Stimulated activated effector memory CD8-positive, alpha-beta T cell treated with anti-CD3 and anti-CD28 coated beads, Interleukin-12 subunit alpha, Interleukin-12 subunit beta, amount 100 ng/mL, for 72 hours (primary cell): Measurements from ENCODE around the gene FBH1.

ENCODE experiments used
- ATAC-seq: fragments of 150-1000 bp; cut with Tn5 transposase; 2 replicates; pipeline ENCODE4 v1.10.0; 2021
- DNase-seq, 2 donors: peaks; one replicate each; pipeline ENCODE4 v3.0.0; 2021 to 2022; ENCODE audit warnings: low spot score in 2 of 2
- H3K27ac Mint-ChIP-seq: one replicate; pipeline ENCODE4 v1.8.0; 2022; ENCODE audit warnings: mild to moderate bottlenecking, mixed read lengths
- H3K36me3 Mint-ChIP-seq: one replicate; pipeline ENCODE4 v1.8.0; 2022; ENCODE audit warnings: mild to moderate bottlenecking, mixed read lengths
- H3K4me1 Mint-ChIP-seq: one replicate; pipeline ENCODE4 v1.8.0; 2022; ENCODE audit warnings: mixed read lengths
- H3K4me3 Mint-ChIP-seq: one replicate; pipeline ENCODE4 v1.8.0; 2022; ENCODE audit warnings: mild to moderate bottlenecking, mixed read lengths
- H3K9me3 Mint-ChIP-seq: one replicate; pipeline ENCODE4 v1.8.0; 2022; ENCODE audit warnings: mixed read lengths

The FBH1 gene

GRCh38 chr10:5891009-5891408 is 966 bp downstream of the FBH1 start:
- no peak for ATAC-seq
- Mint-ChIP-seq H3K36me3 (peaks cover 41% of the 10 kb centered on the region), H3K9me3 (no peaks in the 10 kb centered on the region), H3K4me3 (peak overlapping the region; percentile 81), H3K4me1 (peaks cover 56% of the 10 kb centered on the region), H3K27ac (peak overlapping the region; percentile 72)
- DNase-seq = no peak

- no peak for DNase-seq
- peaks cover 62% of the 10 kb centered on the region for H3K4me1 Mint-ChIP-seq
- H3K4me3 Mint-ChIP-seq = peak overlapping the region; percentile 81
- no peaks in the 10 kb centered on the region for H3K9me3 Mint-ChIP-seq
- H3K27ac Mint-ChIP-seq = peak overlapping the region; percentile 53
- ATAC-seq = no peak
- H3K36me3 Mint-ChIP-seq = peaks cover 35% of the 10 kb centered on the region
Measured at GRCh38 chr10:5892007-5892406, 2.0 kb downstream of the FBH1 start.

DNA sequence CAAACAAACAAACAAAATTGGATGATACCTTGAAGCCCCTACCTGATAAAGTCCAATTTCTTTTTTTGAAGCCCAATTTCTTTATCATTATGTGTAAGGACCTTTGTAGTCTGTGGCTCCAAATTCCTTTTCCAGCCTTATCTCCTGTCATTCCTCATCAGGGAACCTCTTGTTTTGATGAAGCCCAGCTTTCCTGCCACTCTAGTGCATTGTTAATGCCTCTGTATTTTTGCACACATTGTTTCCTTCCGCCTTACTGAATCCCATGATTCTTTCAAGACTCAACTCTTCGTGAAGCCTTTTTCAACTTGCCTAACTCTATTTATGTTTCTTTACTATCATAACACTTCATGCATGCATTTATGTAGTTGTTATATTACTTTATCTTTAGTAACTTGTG is 3.3 kb downstream of the FBH1 start:
- DNase-seq = no peak
- H3K27ac Mint-ChIP-seq = peak overlapping the region; percentile 53
- H3K4me1 Mint-ChIP-seq = peaks cover 58% of the 10 kb centered on the region
- ATAC-seq = no peak
- H3K36me3 Mint-ChIP-seq = peaks cover 40% of the 10 kb centered on the region
- H3K4me3 Mint-ChIP-seq = no peak overlapping the region
- peaks cover 4% of the 10 kb centered on the region for H3K9me3 Mint-ChIP-seq

DNA sequence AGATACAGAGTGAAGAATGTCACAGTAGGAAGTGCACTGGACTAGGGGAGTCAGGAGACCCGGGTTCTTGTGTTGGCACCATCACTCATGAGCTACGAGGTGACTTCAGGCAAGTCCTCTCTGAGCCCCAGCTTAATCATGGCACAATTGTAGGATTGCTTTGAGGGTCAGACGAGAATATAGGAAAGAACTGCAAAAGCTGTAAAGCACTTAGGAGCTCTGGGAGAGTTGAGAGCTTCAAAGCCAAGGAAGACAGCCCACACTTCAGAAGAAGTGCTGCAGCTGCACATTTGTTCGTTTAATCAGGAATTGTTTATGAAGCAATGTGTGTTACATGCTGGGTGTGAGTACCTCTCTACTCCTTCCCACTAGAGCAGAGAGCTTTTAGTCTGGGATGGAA is 4.4 kb downstream of the FBH1 start:
- no peak for ATAC-seq
- Mint-ChIP-seq H3K4me1 (peaks cover 58% of the 10 kb centered on the region), H3K27ac (no peak overlapping the region), H3K36me3 (peaks cover 40% of the 10 kb centered on the region), H3K4me3 (no peak overlapping the region), H3K9me3 (peaks cover 4% of the 10 kb centered on the region)
- no peak for DNase-seq

GRCh38 chr10:5894873-5895272 is 4.8 kb downstream of the FBH1 start:
- Mint-ChIP-seq H3K4me1 (peaks cover 59% of the 10 kb centered on the region), H3K4me3 (no peak overlapping the region), H3K27ac (no peak overlapping the region), H3K9me3 (peaks cover 4% of the 10 kb centered on the region), H3K36me3 (peaks cover 40% of the 10 kb centered on the region)
- DNase-seq = no peak
- ATAC-seq = no peak

DNA sequence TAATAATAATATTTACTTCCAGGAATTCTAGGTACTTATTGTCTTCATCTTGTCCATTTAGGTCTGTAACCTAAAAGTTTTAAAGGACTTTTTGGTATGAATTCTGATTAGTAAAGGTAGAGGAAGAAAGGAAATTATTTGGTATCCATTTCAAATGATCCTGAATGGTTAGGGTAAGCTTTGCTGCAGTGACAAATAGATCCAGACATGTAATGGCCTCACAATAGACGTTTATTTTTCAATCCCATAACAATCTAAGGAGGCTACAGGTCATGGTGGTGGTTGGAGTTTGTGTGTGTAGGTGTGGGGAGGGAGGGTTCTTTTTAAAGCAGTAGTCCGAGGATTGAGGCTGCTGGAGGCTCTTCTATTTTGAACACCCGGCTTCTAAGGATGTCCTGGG is 5.3 kb downstream of the FBH1 start:
- ATAC-seq (no peak), DNase-seq (no peak)
- peaks cover 59% of the 10 kb centered on the region for H3K4me1 Mint-ChIP-seq
- peak overlapping the region; percentile 74 for H3K27ac Mint-ChIP-seq
- H3K4me3 Mint-ChIP-seq = peak overlapping the region; percentile 8
- peaks cover 4% of the 10 kb centered on the region for H3K9me3 Mint-ChIP-seq
- peaks cover 40% of the 10 kb centered on the region for H3K36me3 Mint-ChIP-seq

GRCh38 chr10:5895804-5896203 is 5.8 kb downstream of the FBH1 start:
- Mint-ChIP-seq H3K9me3 (peaks cover 4% of the 10 kb centered on the region), H3K27ac (peak overlapping the region; percentile 74), H3K4me3 (peak overlapping the region; percentile 8), H3K4me1 (peaks cover 56% of the 10 kb centered on the region), H3K36me3 (peaks cover 40% of the 10 kb centered on the region)
- DNase-seq (no peak), ATAC-seq (no peak)

- Mint-ChIP-seq H3K9me3 (peaks cover 4% of the 10 kb centered on the region), H3K4me1 (peaks cover 50% of the 10 kb centered on the region), H3K27ac (peak overlapping the region; percentile 74), H3K36me3 (peaks cover 40% of the 10 kb centered on the region), H3K4me3 (no peak overlapping the region)
- no peak for ATAC-seq
- no peak for DNase-seq
Measured at GRCh38 chr10:5896208-5897052, 6.4 kb downstream of the FBH1 start.

DNA sequence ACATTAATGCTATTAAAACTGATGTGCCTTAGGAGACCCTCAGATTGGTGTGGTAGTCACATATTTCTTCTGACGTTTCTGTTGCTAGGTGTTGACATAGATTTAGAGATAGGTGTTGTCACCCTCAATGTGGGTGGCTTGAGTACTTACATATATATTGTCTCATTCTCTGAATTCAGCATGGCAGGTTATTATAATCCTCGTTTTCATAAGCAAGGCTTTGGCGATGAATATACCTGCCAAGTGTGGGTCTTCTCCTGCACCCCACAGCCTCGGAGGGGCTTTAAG is 7.0 kb downstream of the FBH1 start:
- peaks cover 45% of the 10 kb centered on the region for H3K4me1 Mint-ChIP-seq
- peaks cover 35% of the 10 kb centered on the region for H3K36me3 Mint-ChIP-seq
- H3K27ac Mint-ChIP-seq = no peak overlapping the region
- peaks cover 4% of the 10 kb centered on the region for H3K9me3 Mint-ChIP-seq
- ATAC-seq (no peak), DNase-seq (no peak)
- no peak overlapping the region for H3K4me3 Mint-ChIP-seq

DNA sequence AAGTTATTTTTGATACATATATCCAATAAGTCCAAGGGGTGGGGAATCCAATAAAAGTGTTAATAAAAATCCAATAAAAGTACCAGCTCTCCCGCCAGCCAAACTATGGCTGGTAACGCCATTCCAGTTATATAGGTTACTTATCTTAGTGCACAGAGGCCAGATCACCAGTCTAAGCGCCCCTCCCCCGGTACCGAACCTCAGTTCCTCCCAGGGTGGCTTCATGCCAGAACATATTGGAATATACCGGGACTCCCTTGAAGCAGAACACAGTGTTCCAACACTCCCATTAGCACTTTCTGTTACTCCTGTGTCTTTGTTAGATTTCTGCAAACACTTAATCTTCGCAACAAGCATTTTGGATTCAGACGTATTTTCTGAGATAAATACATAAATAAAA is 7.5 kb downstream of the FBH1 start:
- no peak for DNase-seq
- Mint-ChIP-seq H3K27ac (no peak overlapping the region), H3K4me1 (peaks cover 40% of the 10 kb centered on the region), H3K9me3 (peaks cover 4% of the 10 kb centered on the region), H3K36me3 (peaks cover 30% of the 10 kb centered on the region), H3K4me3 (no peak overlapping the region)
- no peak for ATAC-seq

DNA sequence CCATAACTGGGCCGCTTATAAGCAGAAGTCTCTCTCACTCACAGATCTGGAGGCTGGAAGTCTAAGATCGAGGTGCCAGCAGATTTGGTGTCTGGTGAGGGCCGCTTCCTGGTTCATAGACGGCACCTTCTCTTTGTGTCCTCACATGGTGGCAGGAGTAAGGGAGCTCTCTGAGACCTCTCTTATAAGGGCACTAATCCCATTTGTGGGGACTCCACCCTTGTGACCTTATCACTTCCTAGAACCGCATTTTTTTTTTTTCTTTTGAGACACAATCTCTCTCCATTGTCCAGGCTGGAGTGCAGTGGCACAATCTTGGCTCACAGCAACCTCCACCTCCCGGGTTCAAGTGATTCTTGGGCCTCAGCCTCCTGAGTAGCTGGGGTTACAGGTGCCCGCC is 8.1 kb downstream of the FBH1 start:
- Mint-ChIP-seq H3K4me1 (peaks cover 36% of the 10 kb centered on the region), H3K4me3 (no peak overlapping the region), H3K36me3 (peaks cover 25% of the 10 kb centered on the region), H3K9me3 (peaks cover 4% of the 10 kb centered on the region), H3K27ac (no peak overlapping the region)
- no peak for DNase-seq
- ATAC-seq = no peak

DNA sequence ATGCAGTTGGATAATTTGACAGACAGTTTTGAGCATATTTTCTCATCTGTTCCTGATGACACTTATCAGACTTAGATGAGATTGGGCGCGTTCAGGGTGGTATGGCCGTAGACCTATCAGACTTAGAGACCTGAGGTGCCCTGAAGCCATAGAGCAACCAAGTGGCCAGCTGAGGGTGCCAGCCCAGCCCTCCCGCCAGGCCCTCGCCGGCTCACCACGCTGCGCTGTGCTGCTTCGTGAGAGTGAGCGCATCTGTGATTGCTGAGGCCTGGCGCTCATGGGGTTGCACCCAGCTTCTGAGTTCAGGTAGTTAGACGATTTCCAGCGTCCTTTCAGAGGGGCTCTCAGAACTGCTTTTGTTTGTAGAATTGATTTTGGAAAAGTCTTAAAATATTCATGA is 10.2 kb downstream of the FBH1 start:
- DNase-seq = no peak
- peaks cover 38% of the 10 kb centered on the region for H3K4me1 Mint-ChIP-seq
- H3K27ac Mint-ChIP-seq = peak overlapping the region; percentile 29
- no peak overlapping the region for H3K4me3 Mint-ChIP-seq
- ATAC-seq = no peak
- peaks cover 26% of the 10 kb centered on the region for H3K36me3 Mint-ChIP-seq
- H3K9me3 Mint-ChIP-seq = peaks cover 4% of the 10 kb centered on the region

DNA sequence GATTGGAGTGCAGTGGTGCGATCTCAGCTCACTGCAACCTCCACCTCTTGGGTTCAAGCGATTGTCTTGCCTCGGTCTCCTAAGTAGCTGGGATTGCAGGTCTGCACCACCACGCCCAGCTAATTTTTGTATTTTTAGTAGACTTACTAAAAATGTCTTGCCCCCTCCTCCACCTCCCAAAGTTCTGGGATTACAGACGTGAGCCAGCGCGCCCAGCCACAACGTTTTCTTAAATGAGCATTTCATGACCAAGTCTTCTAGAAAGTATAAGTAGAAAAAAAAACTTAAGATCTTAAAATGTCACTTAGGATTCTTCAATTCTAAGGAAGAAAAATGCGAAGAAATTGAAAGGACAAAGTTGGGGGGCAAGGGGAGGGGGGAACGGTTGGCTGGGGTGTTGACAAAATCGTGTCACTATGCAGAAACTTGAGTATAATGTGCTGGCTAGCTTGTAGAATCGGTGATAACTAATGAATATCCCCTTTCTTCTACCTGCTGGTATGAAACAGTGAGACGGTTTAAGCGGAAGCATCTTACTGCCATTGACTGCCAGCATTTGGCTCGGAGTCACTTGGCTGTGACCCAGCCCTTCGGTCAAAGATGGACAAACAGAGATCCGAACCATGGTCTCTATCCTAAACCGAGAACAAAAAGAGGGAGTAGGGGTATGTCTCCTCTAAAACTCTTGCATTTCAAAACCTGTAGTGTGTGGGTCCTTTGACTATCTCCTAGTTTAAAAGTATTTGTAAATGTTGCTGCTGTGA is 12.7 kb downstream of the FBH1 start:
- DNase-seq (no peak), ATAC-seq (no peak)
- no peak overlapping the region for H3K27ac Mint-ChIP-seq
- peaks cover 1% of the 10 kb centered on the region for H3K9me3 Mint-ChIP-seq
- no peak overlapping the region for H3K4me3 Mint-ChIP-seq
- peaks cover 36% of the 10 kb centered on the region for H3K4me1 Mint-ChIP-seq
- peaks cover 28% of the 10 kb centered on the region for H3K36me3 Mint-ChIP-seq

DNA sequence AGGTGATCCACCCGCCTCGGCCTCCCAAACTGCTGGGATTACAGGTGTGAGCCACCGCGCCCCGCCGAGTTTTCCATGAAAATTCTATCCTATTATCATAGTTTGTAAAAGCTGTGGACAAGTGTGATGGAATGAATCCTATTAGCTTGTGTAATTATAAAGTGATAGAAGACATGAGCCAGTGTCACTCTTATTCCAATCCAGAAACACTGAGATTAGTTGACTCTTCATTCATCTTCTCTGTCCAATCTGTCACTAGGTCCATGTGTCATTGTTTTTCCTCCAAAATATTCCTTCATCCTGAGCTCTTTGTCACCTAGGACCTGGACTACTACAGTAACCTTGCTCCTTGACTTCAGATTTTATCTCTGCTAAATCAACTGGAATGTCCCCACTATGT is 13.5 kb downstream of the FBH1 start:
- H3K4me1 Mint-ChIP-seq = peaks cover 40% of the 10 kb centered on the region
- DNase-seq (no peak), ATAC-seq (no peak)
- no peak overlapping the region for H3K4me3 Mint-ChIP-seq
- no peak overlapping the region for H3K27ac Mint-ChIP-seq
- H3K36me3 Mint-ChIP-seq = peaks cover 37% of the 10 kb centered on the region
- H3K9me3 Mint-ChIP-seq = no peaks in the 10 kb centered on the region

DNA sequence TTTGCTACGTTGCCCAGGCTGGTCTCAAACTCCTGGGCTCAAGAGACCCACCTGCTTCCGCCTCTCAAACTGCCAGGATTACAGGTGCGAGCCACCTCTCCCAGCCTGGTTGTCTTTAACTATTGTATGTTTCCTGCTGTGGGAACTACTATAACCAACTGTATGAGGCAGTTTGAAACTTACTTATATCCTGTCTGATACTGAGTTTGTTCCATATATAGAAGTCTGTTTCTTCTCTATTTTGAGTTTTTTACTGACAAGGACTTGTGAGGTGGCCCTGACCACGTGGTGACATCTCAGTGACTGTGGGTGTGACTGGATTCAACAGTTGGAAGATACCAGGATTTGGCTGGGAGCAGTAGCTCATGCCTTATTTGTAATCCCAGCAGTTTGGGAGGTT is 14.2 kb downstream of the FBH1 start:
- no peak for DNase-seq
- Mint-ChIP-seq H3K4me1 (peaks cover 36% of the 10 kb centered on the region), H3K9me3 (no peaks in the 10 kb centered on the region), H3K4me3 (peak overlapping the region; percentile 18), H3K36me3 (peaks cover 44% of the 10 kb centered on the region), H3K27ac (peak overlapping the region; percentile 45)
- ATAC-seq = peak; percentile 89

- DNase-seq = no peak
- Mint-ChIP-seq H3K9me3 (no peaks in the 10 kb centered on the region), H3K4me1 (peaks cover 33% of the 10 kb centered on the region), H3K27ac (no peak overlapping the region), H3K36me3 (peaks cover 61% of the 10 kb centered on the region), H3K4me3 (no peak overlapping the region)
- no peak for ATAC-seq
Measured at GRCh38 chr10:5905854-5906507, 15.9 kb downstream of the FBH1 start.
